Measurements from ENCODE around the gene ALDH4A1. TPM values are rescaled to one million over a fixed set of nuclear protein-coding genes. Genes with fewer than 3 reads are reported as not detected.

ALDH4A1 gene
- total RNA-seq, 3 donors from 2014 or later, result 15.7 to 81.0 (median 23.7) TPM

DNA sequence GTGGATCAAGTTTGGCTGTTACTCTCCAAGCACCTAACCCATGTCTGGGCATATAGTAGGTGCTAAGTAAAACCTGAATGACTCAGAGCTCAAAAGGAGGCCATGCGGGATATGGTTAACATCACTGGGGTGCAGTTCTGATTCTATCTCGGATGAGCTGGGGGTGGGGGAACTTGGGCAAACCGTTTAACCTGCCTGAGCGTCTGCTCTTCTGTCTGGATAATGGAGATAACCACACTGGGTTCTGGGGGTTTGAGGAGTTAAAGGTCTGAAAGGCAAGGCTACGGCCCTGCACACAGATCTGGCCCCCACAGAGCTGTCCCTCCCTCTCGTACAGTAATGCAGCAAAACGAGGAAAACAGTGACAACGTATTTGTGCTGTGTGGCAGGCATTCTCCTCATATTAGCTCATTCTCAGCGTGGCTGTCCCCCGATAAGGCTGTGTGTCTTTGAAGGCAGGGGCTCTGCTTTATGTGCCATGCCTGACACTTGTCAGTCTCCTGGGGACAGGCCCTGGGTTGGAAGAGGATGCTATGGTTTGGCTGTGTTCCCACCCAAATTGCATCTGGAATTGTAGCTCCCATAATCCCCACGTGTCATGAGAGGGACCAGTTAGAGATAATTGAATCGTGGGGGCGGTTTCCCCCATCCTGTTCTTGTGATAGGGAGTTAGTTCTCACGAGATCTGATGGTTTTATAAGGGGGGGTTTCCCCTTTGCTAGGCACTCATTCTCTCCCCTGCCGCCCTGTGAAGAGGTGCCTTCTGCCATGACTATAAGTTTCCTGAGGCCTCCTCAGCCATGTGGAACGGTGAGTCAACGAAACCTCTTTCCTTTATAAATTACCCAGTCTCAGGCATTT is 6.8 kb upstream of the ALDH4A1 start:
- H3K36me3 ChIP-seq, result no peaks in the 10 kb centered on the region
- intact Hi-C loops (cut with DNase I; ENCODE audit: low total_unique reads), result loop anchor here (5.0 to 10.0 kb wide), 2 partner anchors 48 to 166 kb away; partner anchors contain the start of gene IFFO2
- H3K27ac ChIP-seq, result peak overlapping the region; percentile 71 to 85
- DNase-seq (ENCODE audit: low spot score in 2 of 2), result no peak
- H3K4me1 ChIP-seq, result peaks cover 0 to 14% of the 10 kb centered on the region in 2 donors
- no peaks in the 10 kb centered on the region for H3K9me3 ChIP-seq
- no peaks in the 10 kb centered on the region for H3K27me3 ChIP-seq
- no peak for TF ChIP-seq POLR2A (IDR thresholded peaks at IDR 0.05)
- no peak for TF ChIP-seq POLR2AphosphoS5 (IDR thresholded peaks at IDR 0.05)
- TF ChIP-seq, protein P1, sequence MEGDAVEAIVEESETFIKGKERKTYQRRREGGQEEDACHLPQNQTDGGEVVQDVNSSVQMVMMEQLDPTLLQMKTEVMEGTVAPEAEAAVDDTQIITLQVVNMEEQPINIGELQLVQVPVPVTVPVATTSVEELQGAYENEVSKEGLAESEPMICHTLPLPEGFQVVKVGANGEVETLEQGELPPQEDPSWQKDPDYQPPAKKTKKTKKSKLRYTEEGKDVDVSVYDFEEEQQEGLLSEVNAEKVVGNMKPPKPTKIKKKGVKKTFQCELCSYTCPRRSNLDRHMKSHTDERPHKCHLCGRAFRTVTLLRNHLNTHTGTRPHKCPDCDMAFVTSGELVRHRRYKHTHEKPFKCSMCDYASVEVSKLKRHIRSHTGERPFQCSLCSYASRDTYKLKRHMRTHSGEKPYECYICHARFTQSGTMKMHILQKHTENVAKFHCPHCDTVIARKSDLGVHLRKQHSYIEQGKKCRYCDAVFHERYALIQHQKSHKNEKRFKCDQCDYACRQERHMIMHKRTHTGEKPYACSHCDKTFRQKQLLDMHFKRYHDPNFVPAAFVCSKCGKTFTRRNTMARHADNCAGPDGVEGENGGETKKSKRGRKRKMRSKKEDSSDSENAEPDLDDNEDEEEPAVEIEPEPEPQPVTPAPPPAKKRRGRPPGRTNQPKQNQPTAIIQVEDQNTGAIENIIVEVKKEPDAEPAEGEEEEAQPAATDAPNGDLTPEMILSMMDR (IDR thresholded peaks at IDR 0.05), result no peak
- no peak overlapping the region for H3K4me3 ChIP-seq

GRCh38 chr1:18907917-18908845 is 5.8 kb upstream of the ALDH4A1 start:
- TF ChIP-seq POLR2A (IDR thresholded peaks at IDR 0.05) (no peak), POLR2AphosphoS5 (IDR thresholded peaks at IDR 0.05) (no peak)
- TF ChIP-seq, protein P1 (IDR thresholded peaks at IDR 0.05), result no peak
- DNase-seq (ENCODE audit: low spot score in 2 of 2), result no peak
- no peaks in the 10 kb centered on the region for H3K27me3 ChIP-seq
- intact Hi-C loops (cut with DNase I; ENCODE audit: low total_unique reads), result loop anchor here (5.0 to 10.0 kb wide), 2 partner anchors 49 to 167 kb away; partner anchors contain the start of gene IFFO2
- H3K9me3 ChIP-seq, result no peaks in the 10 kb centered on the region
- no peak overlapping the region for H3K4me3 ChIP-seq
- no peaks in the 10 kb centered on the region for H3K36me3 ChIP-seq
- H3K27ac ChIP-seq, result peak overlapping the region; percentile 71 to 85
- H3K4me1 ChIP-seq, result peaks cover 0 to 9% of the 10 kb centered on the region in 2 donors

- intact Hi-C loops (cut with DNase I; ENCODE audit: low total_unique reads), result loop anchor here (5.0 to 10.0 kb wide), 2 partner anchors 50 to 168 kb away; partner anchors contain the start of gene IFFO2
- DNase-seq (ENCODE audit: low spot score in 2 of 2), result peak in 1 of 2 donors; percentile 68
- Histone ChIP-seq H3K4me1 (peaks cover 0 to 8% of the 10 kb centered on the region in 2 donors), H3K9me3 (no peaks in the 10 kb centered on the region), H3K27me3 (no peaks in the 10 kb centered on the region), H3K36me3 (no peaks in the 10 kb centered on the region), H3K27ac (peak overlapping the region; percentile 71 to 85), H3K4me3 (peak overlapping the region in 1 of 3 donors; percentile 12)
- TF ChIP-seq, protein P1 (IDR thresholded peaks at IDR 0.05), result peak; percentile 88 to 95 (median 94)
- no peak for TF ChIP-seq POLR2A (IDR thresholded peaks at IDR 0.05)
- peak in 2 of 3 donors; percentile 10 to 39 for TF ChIP-seq POLR2AphosphoS5 (IDR thresholded peaks at IDR 0.05)
Measured at GRCh38 chr1:18907021-18907916, 4.9 kb upstream of the ALDH4A1 start.

DNA sequence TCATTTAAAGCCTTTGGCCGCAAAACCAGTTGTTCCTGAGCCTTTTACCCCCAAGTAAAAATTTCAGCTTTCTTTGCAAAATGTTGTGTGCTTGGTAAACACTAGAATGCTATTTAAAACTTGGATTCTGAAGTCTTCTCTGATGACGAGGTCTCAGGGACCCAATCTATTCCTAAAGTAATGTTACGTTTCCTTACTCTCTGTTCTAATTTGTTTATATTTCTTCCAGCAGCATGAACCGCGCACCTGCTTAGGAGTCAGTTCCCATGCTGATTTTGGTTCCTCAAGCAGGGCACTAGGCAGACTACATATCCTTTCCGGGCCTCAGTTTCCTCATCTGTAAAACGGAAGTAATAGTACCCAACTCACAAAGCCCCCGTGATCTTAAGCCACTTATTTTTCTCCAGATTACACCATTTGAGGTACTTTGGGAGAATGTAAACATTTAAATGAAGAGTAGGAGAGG is 969 bp upstream of the ALDH4A1 start:
- Histone ChIP-seq H3K4me3 (peak overlapping the region; percentile 65 to 97 (median 73)), H3K27ac (peak overlapping the region; percentile 90 to 96), H3K36me3 (no peaks in the 10 kb centered on the region), H3K4me1 (peaks cover 0 to 8% of the 10 kb centered on the region in 2 donors), H3K27me3 (no peaks in the 10 kb centered on the region), H3K9me3 (no peaks in the 10 kb centered on the region)
- TF ChIP-seq, protein P1 (IDR thresholded peaks at IDR 0.05), result no peak
- TF ChIP-seq POLR2A (IDR thresholded peaks at IDR 0.05) (no peak), POLR2AphosphoS5 (IDR thresholded peaks at IDR 0.05) (no peak)
- DNase-seq (ENCODE audit: low spot score in 2 of 2), result no peak
- intact Hi-C loops (cut with DNase I; ENCODE audit: low total_unique reads), result loop anchor here (10.0 kb wide), 1 partner anchor 171 kb away; no protein-coding TSS in a partner anchor
